Stomach smooth muscle (tissue), 2 donors: ENCODE measurements around the gene BCL3.
"Not testable (repeated sequence)": the region's sequence is repeated elsewhere in the genome, so short reads cannot be mapped to it uniquely, and the experiment has no call there.

Experiments used
- H3K27ac ChIP-seq: one replicate; pipeline ENCODE4 v1.7.0; 2013; ENCODE audit warnings: mild to moderate bottlenecking, low read length, inconsistent platforms
- H3K27me3 ChIP-seq, 2 donors: one replicate each; pipeline ENCODE4 v1.7.0; 2013; ENCODE audit warnings: low read length in 2 of 2; ENCODE audit not compliant: insufficient read depth in 2 of 2, control insufficient read depth in 1 of 2
- H3K36me3 ChIP-seq, 2 donors: one replicate each; pipeline ENCODE4 v1.7.0; 2013; ENCODE audit warnings: low read length in 2 of 2; ENCODE audit not compliant: control insufficient read depth in 2 of 2, insufficient read depth in 2 of 2
- H3K4me1 ChIP-seq: one replicate; pipeline ENCODE4 v1.7.0; 2013; ENCODE audit warnings: low read length; ENCODE audit not compliant: control insufficient read depth, insufficient read depth
- H3K4me3 ChIP-seq, 2 donors: one replicate each; pipeline ENCODE4 v1.7.0; 2013; ENCODE audit warnings: low read length in 2 of 2
- H3K9ac ChIP-seq, 2 donors: one replicate each; pipeline ENCODE4 v1.7.0; 2013; ENCODE audit warnings: low read length in 2 of 2, mild to moderate bottlenecking in 1 of 2
- H3K9me3 ChIP-seq, 2 donors: one replicate each; pipeline ENCODE4 v1.7.0; 2013; ENCODE audit warnings: low read length in 2 of 2; ENCODE audit not compliant: control insufficient read depth in 2 of 2
- donor health status: healthy.
- donor health status: Pancreatic carcinoma.

The BCL3 gene

GRCh38 chr19:44776402-44777096 is 28.0 kb downstream of the BCL3 start:
- Histone ChIP-seq H3K4me3 (no peak overlapping the region), H3K9me3 (no peaks in the 10 kb centered on the region), H3K27me3 (peaks cover 0 to 2% of the 10 kb centered on the region in 2 donors), H3K4me1 (no peaks in the 10 kb centered on the region), H3K27ac (no peak overlapping the region), H3K36me3 (no peaks in the 10 kb centered on the region), H3K9ac (no peak overlapping the region)

- H3K36me3 ChIP-seq: no peaks in the 10 kb centered on the region
- no peak within 1 kb of the TSS for H3K4me3 ChIP-seq
- no peak within 1 kb of the TSS for H3K27ac ChIP-seq
- no peak within 1 kb of the TSS for H3K9ac ChIP-seq
- peaks cover 0 to 2% of the 10 kb centered on the region in 2 donors for H3K27me3 ChIP-seq
- H3K9me3 ChIP-seq: no peaks in the 10 kb centered on the region
- H3K4me1 ChIP-seq: no peaks in the 10 kb centered on the region
Measured at GRCh38 chr19:44777715-44778347, 29.3 kb downstream of the BCL3 start, which contains the start of gene CBLC. CBLC (plus strand) TSS chr19:44777890; CDS start chr19:44777932, 42 bp downstream.

GRCh38 chr19:44779150-44779549 is 30.6 kb downstream of the BCL3 start:
- Histone ChIP-seq H3K4me1 (peaks cover under 1% of the 10 kb centered on the region), H3K27me3 (peaks cover 1 to 2% of the 10 kb centered on the region in 2 donors), H3K9ac (no peak overlapping the region), H3K4me3 (no peak overlapping the region), H3K27ac (no peak overlapping the region), H3K36me3 (no peaks in the 10 kb centered on the region), H3K9me3 (no peaks in the 10 kb centered on the region)

- not testable (repeated sequence) for H3K9ac ChIP-seq, H3K4me1 ChIP-seq, H3K9me3 ChIP-seq, H3K4me3 ChIP-seq, H3K27me3 ChIP-seq, H3K27ac ChIP-seq, H3K36me3 ChIP-seq
Measured at GRCh38 chr19:44781694-44782093, 33.2 kb downstream of the BCL3 start.

- Histone ChIP-seq H3K4me1 (peaks cover 4% of the 10 kb centered on the region), H3K36me3 (no peaks in the 10 kb centered on the region), H3K9ac (no peak overlapping the region), H3K4me3 (no peak overlapping the region), H3K9me3 (no peaks in the 10 kb centered on the region), H3K27me3 (peaks cover 0 to 3% of the 10 kb centered on the region in 2 donors), H3K27ac (no peak overlapping the region)
Measured at GRCh38 chr19:44782729-44783128, 34.2 kb downstream of the BCL3 start.

- Histone ChIP-seq H3K9ac (no peak overlapping the region), H3K9me3 (no peaks in the 10 kb centered on the region), H3K27me3 (peaks cover 0 to 3% of the 10 kb centered on the region in 2 donors), H3K27ac (no peak overlapping the region), H3K36me3 (no peaks in the 10 kb centered on the region), H3K4me3 (no peak overlapping the region), H3K4me1 (peaks cover 4% of the 10 kb centered on the region)
Measured at GRCh38 chr19:44783545-44783944, 35.0 kb downstream of the BCL3 start.

- no peak overlapping the region for H3K27ac ChIP-seq
Measured at GRCh38 chr19:44785271-44785670, 36.8 kb downstream of the BCL3 start.

GRCh38 chr19:44785993-44786392 is 37.5 kb downstream of the BCL3 start:
- Histone ChIP-seq H3K27me3 (peaks cover 0 to 3% of the 10 kb centered on the region in 2 donors), H3K4me1 (peaks cover 4% of the 10 kb centered on the region), H3K27ac (no peak overlapping the region), H3K9ac (no peak overlapping the region), H3K36me3 (no peaks in the 10 kb centered on the region), H3K4me3 (no peak overlapping the region), H3K9me3 (no peaks in the 10 kb centered on the region)

More at GRCh38 chr19:44785271-44785670, 36.8 kb downstream of the BCL3 start:
- H3K9ac ChIP-seq: no peak overlapping the region
- no peaks in the 10 kb centered on the region for H3K36me3 ChIP-seq
- H3K4me3 ChIP-seq: no peak overlapping the region
- H3K9me3 ChIP-seq: no peaks in the 10 kb centered on the region
- peaks cover 4% of the 10 kb centered on the region for H3K4me1 ChIP-seq
- H3K27me3 ChIP-seq: peaks cover 0 to 3% of the 10 kb centered on the region in 2 donors

GRCh38 chr19:44788971-44789370 is 40.5 kb downstream of the BCL3 start:
- peaks cover 0 to 3% of the 10 kb centered on the region in 2 donors for H3K27me3 ChIP-seq
- no peaks in the 10 kb centered on the region for H3K36me3 ChIP-seq
- no peak overlapping the region for H3K27ac ChIP-seq
- peaks cover 4% of the 10 kb centered on the region for H3K4me1 ChIP-seq
- H3K4me3 ChIP-seq: no peak overlapping the region
- H3K9ac ChIP-seq: no peak overlapping the region
- H3K9me3 ChIP-seq: no peaks in the 10 kb centered on the region

GRCh38 chr19:44789943-44790483 is 41.5 kb downstream of the BCL3 start:
- H3K9ac ChIP-seq: no peak overlapping the region
- no peaks in the 10 kb centered on the region for H3K36me3 ChIP-seq
- H3K4me1 ChIP-seq: no peaks in the 10 kb centered on the region
- no peak overlapping the region for H3K27ac ChIP-seq
- H3K9me3 ChIP-seq: no peaks in the 10 kb centered on the region
- no peaks in the 10 kb centered on the region for H3K27me3 ChIP-seq
- H3K4me3 ChIP-seq: no peak overlapping the region

- Histone ChIP-seq H3K4me1 (no peaks in the 10 kb centered on the region), H3K9me3 (no peaks in the 10 kb centered on the region), H3K27me3 (no peaks in the 10 kb centered on the region), H3K36me3 (no peaks in the 10 kb centered on the region), H3K27ac (no peak overlapping the region), H3K4me3 (no peak overlapping the region), H3K9ac (no peak overlapping the region)
Measured at GRCh38 chr19:44792281-44792680, 43.8 kb downstream of the BCL3 start.
